Mesothelial cell of epicardium (in vitro differentiated cells): ENCODE measurements around the gene LDAH. TPM values are rescaled to one million over a fixed set of nuclear protein-coding genes. Genes with fewer than 3 reads are reported as not detected.

ENCODE experiments used
- DNase-seq, 2 experiments: peaks; one replicate each; pipeline ENCODE4 v3.0.0; 2021; ENCODE audit warnings: low spot score in 2 of 2; ENCODE audit not compliant: unreplicated experiment in 2 of 2
- H3K27ac Mint-ChIP-seq: 2 replicates; pipeline ENCODE4 v1.8.0; 2021; ENCODE audit warnings: mixed read lengths
- H3K27me3 Mint-ChIP-seq: 2 replicates; pipeline ENCODE4 v1.8.0; 2021; ENCODE audit warnings: low read depth, mixed read lengths
- H3K36me3 Mint-ChIP-seq: 2 replicates; pipeline ENCODE4 v1.8.0; 2021; ENCODE audit warnings: mixed read lengths
- H3K4me1 Mint-ChIP-seq: 2 replicates; pipeline ENCODE4 v1.8.0; 2021; ENCODE audit warnings: mixed read lengths
- H3K4me3 Mint-ChIP-seq: 2 replicates; pipeline ENCODE4 v1.8.0; 2021; ENCODE audit warnings: mild to moderate bottlenecking, moderate library complexity, mixed read lengths
- H3K9me3 Mint-ChIP-seq: 2 replicates; pipeline ENCODE4 v1.8.0; 2021; ENCODE audit warnings: mixed read lengths
- total RNA-seq: library from RNA; stranded (reverse); gene quantifications from 3 replicates; pipeline ENCODE4 v1.2.1, GENCODE V29; 2021
- TF ChIP-seq, protein P1 (sequence below): fragments of 200-600 bp; sonication (generic); IDR thresholded peaks from one replicate; pipeline ENCODE4 v1.5.0; 2021; ENCODE audit warnings: antibody characterized with exemption; ENCODE audit not compliant: unreplicated experiment

LDAH gene
- total RNA-seq, 1 donor from 2014 or later: 28.9 TPM

DNA sequence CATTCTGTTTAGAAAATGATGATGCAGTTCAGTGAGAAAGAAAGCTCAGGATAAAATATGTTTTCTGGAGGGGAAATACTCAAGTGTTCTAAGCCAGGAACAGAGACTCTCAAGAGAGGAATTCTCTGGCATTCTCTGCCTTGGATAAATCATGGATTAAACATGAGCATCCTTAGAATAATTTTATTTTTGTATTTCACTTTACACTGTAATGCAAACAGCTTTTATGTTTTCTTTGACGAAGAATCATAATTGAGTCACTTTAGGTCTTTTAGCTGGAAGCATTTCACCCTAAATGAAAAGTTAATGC is 144.9 kb downstream of the LDAH start:
- Mint-ChIP-seq H3K36me3 (peaks cover 12% of the 10 kb centered on the region), H3K4me3 (no peak overlapping the region), H3K9me3 (no peaks in the 10 kb centered on the region), H3K27me3 (peaks cover 28% of the 10 kb centered on the region), H3K27ac (no peak overlapping the region), H3K4me1 (peaks cover 8% of the 10 kb centered on the region)
- DNase-seq: no peak
- TF ChIP-seq, protein P1, sequence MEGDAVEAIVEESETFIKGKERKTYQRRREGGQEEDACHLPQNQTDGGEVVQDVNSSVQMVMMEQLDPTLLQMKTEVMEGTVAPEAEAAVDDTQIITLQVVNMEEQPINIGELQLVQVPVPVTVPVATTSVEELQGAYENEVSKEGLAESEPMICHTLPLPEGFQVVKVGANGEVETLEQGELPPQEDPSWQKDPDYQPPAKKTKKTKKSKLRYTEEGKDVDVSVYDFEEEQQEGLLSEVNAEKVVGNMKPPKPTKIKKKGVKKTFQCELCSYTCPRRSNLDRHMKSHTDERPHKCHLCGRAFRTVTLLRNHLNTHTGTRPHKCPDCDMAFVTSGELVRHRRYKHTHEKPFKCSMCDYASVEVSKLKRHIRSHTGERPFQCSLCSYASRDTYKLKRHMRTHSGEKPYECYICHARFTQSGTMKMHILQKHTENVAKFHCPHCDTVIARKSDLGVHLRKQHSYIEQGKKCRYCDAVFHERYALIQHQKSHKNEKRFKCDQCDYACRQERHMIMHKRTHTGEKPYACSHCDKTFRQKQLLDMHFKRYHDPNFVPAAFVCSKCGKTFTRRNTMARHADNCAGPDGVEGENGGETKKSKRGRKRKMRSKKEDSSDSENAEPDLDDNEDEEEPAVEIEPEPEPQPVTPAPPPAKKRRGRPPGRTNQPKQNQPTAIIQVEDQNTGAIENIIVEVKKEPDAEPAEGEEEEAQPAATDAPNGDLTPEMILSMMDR: no peak

DNA sequence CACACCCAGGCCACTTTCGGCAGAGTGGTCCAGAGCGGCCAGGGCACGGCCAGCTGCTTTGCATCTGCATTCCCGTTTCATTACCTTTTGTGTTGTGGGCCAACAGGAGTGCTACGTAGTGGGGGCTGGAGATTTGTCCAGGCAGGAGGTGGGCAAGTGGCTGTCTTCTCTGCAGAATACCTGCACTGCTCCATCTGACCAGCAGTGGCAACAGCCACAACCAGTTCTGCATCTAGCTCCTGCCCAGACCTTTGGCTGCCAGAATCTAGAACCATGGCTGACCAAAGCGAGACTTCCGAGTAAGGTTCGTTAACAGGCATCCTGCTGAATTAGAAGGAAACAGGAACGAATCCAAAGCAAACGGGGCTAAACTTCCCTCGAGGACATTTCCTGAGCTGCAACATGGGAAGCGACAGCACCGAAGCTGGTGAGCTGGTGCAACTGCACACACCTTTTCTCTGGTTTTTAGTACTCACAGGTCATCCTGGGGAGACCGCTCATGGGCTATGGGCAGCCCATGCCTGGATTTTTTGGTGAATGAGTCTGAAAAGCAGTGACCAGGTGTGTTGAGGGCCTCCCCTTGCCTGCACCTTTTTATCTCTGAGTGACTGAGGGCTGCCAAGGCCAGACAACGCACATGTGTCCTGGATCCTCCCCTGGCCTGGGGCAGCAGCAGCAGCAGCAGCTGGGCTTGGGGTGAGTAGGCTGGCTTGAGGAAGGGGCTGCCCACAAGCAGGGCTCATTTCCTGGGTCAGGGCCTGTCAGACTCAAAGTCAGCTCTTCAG is 145.4 kb downstream of the LDAH start:
- TF ChIP-seq, protein P1: peak; percentile 22
- Mint-ChIP-seq H3K4me1 (peaks cover 8% of the 10 kb centered on the region), H3K36me3 (peaks cover 11% of the 10 kb centered on the region), H3K27ac (no peak overlapping the region), H3K9me3 (no peaks in the 10 kb centered on the region), H3K27me3 (peaks cover 33% of the 10 kb centered on the region), H3K4me3 (no peak overlapping the region)
- no peak for DNase-seq

DNA sequence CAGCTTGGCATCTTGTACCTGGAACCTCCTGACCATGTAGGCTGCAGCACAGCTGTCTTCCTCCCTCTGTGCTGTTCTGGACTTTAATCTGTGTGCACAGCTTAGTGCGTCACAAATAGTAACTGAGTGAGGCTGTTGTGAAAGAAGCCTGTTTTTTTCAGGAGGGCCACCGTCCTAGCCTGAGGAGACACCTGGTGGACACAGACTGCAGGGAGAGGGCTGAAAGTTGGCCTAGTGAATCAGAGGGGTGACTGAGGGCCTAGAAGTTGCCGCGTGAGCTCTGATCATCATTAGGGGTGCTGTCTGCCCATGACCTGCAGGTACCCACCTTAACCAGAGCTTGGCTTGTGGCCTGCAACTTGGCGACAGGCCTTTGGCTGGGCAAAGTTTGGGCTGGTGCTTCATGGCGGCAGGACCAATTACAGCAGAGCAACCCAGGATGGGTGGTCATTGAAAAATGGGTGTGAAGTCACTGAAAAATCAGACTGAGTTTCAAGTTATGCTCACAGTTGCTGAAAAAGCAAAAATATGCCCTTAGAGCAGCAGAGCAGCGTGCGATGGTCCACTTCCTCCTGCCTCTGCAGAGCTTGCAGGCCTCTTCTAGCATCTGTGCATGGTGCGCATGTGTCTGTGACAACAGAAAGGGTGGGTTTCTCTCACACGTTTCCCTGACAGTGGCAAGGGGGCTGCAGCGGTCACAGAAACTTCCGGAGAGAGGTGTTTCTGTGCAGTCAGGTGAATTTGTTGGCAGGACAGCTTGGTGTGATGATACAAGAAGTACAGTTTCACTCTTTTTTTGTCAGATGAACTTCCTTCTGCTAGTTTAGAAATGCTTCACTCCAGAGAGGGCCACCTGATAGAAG is 146.3 kb downstream of the LDAH start:
- TF ChIP-seq, protein P1: no peak
- H3K27ac Mint-ChIP-seq: no peak overlapping the region
- no peak overlapping the region for H3K4me3 Mint-ChIP-seq
- peaks cover 4% of the 10 kb centered on the region for H3K36me3 Mint-ChIP-seq
- peaks cover 12% of the 10 kb centered on the region for H3K4me1 Mint-ChIP-seq
- H3K27me3 Mint-ChIP-seq: peaks cover 42% of the 10 kb centered on the region
- no peak for DNase-seq
- no peaks in the 10 kb centered on the region for H3K9me3 Mint-ChIP-seq

DNA sequence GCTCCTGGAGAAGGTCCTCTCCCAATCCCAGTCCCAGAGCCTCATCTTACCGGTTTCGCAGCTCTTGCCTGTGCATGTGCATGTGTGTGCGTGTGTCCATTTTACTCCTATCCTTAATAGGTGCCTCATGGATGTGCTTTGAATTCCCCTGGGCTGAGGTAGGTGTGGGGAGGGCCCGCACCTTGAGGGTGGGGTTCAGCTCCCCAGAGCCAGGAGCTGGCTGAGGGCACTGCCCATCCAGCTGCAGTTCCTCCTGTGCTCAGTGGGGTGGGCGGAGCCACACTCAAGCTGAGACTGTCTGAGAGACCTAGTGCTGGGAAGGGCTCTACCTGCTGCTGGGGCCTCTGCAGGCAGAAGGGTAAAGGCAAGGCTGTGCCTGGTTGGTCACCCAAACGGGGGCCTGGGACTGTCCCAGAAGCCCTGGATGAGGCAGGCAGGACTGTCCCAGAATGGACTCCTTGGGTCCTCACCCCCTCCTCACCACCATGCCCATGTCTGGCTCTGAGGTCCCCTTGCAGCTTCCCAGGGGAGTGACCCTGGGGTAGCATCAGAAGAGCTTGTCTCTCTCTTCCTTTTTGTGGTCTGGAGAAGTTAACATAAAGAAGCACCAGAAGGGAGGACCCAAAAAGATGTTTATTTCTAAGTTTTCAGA is 147.1 kb downstream of the LDAH start:
- Mint-ChIP-seq H3K9me3 (no peaks in the 10 kb centered on the region), H3K4me1 (peaks cover 12% of the 10 kb centered on the region), H3K27me3 (peaks cover 49% of the 10 kb centered on the region), H3K27ac (no peak overlapping the region), H3K36me3 (peaks cover 2% of the 10 kb centered on the region), H3K4me3 (no peak overlapping the region)
- DNase-seq: no peak
- TF ChIP-seq, protein P1: no peak

DNA sequence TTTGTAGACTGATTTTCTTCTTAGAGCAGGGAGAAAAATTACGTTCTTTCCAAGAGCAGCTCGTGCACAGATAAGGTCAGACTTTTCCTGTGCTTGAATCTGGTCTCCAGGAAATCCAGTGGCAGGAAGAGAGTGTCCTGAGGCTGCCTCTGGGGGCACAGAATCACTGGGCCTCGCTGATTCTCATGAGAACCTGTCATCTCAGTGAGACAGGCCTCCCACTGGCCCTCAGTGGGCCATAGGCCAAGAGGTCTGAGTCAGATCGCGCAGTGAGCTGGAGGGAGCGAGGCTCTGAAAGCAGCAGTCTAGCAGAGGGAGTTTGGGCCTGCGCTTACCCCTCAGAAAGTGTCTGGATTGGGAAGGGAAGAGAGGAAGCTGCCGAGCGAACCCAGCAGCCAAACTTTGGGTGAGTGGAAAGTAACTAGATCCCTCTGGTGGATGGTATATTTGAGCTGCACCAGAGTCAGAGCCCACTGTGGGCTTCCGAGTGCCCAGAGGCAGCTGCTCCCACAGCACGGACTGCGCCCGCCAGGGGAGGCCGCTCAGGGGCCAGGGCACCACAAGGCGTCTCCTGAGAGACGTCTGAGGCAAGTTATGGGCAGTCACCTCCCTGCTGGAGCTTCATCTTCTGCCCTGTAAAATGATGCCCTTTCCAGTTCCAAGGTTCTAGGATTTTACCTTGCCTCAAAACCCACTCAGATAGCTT is 147.8 kb downstream of the LDAH start:
- DNase-seq: no peak
- Mint-ChIP-seq H3K27ac (no peak overlapping the region), H3K4me1 (peaks cover 12% of the 10 kb centered on the region), H3K36me3 (no peaks in the 10 kb centered on the region), H3K4me3 (no peak overlapping the region), H3K9me3 (no peaks in the 10 kb centered on the region), H3K27me3 (peaks cover 56% of the 10 kb centered on the region)
- TF ChIP-seq, protein P1: no peak
